Measurements from ENCODE around the gene TBC1D2B. TPM values are rescaled to one million over a fixed set of nuclear protein-coding genes. Genes with fewer than 3 reads are reported as not detected.
A peak's percentile ranks its signal among the peaks of the same experiment; 100 is the strongest.

The TBC1D2B gene
- total RNA-seq, 1 donor from 2014 or later, result 22.1 TPM

- no peak for TF ChIP-seq CTCF (conservative IDR thresholded peaks at IDR 0.05)
- Mint-ChIP-seq H3K4me1 (ENCODE audit: unreplicated experiment) (peaks cover 20% of the 10 kb centered on the region), H3K36me3 (no peaks in the 10 kb centered on the region), H3K27ac (peak overlapping the region; percentile 50), H3K27me3 (no peaks in the 10 kb centered on the region), H3K9me3 (no peaks in the 10 kb centered on the region), H3K4me3 (peak overlapping the region; percentile 8)
- no peak for DNase-seq (ENCODE audit: extremely low spot score, unreplicated experiment)
Observed at GRCh38 chr15:78069462-78070029, 8.0 kb downstream of the TBC1D2B start.

GRCh38 chr15:78069052-78069414, 8.5 kb downstream of the TBC1D2B start:
- DNase-seq (ENCODE audit: extremely low spot score, unreplicated experiment), result no peak
- no peak for TF ChIP-seq CTCF (conservative IDR thresholded peaks at IDR 0.05)
- no peaks in the 10 kb centered on the region for H3K27me3 Mint-ChIP-seq
- H3K9me3 Mint-ChIP-seq, result no peaks in the 10 kb centered on the region
- no peak overlapping the region for H3K4me3 Mint-ChIP-seq
- peak overlapping the region; percentile 37 for H3K27ac Mint-ChIP-seq
- H3K4me1 Mint-ChIP-seq (ENCODE audit: unreplicated experiment), result peaks cover 20% of the 10 kb centered on the region
- no peaks in the 10 kb centered on the region for H3K36me3 Mint-ChIP-seq

- Mint-ChIP-seq H3K4me1 (ENCODE audit: unreplicated experiment) (peaks cover 23% of the 10 kb centered on the region), H3K36me3 (no peaks in the 10 kb centered on the region), H3K4me3 (peak overlapping the region; percentile 27), H3K27ac (no peak overlapping the region), H3K9me3 (no peaks in the 10 kb centered on the region), H3K27me3 (no peaks in the 10 kb centered on the region)
- no peak for TF ChIP-seq CTCF (conservative IDR thresholded peaks at IDR 0.05)
- no peak for DNase-seq (ENCODE audit: extremely low spot score, unreplicated experiment)
Observed at GRCh38 chr15:78067328-78068228, 9.9 kb downstream of the TBC1D2B start.

- peak overlapping the region; percentile 28 for H3K27ac Mint-ChIP-seq
- H3K4me1 Mint-ChIP-seq (ENCODE audit: unreplicated experiment), result peaks cover 24% of the 10 kb centered on the region
- H3K9me3 Mint-ChIP-seq, result no peaks in the 10 kb centered on the region
- no peaks in the 10 kb centered on the region for H3K36me3 Mint-ChIP-seq
- DNase-seq (ENCODE audit: extremely low spot score, unreplicated experiment), result no peak
- no peak overlapping the region for H3K4me3 Mint-ChIP-seq
- TF ChIP-seq CTCF (conservative IDR thresholded peaks at IDR 0.05), result no peak
- H3K27me3 Mint-ChIP-seq, result no peaks in the 10 kb centered on the region
Observed at GRCh38 chr15:78065973-78066946, 11.3 kb downstream of the TBC1D2B start.

DNA sequence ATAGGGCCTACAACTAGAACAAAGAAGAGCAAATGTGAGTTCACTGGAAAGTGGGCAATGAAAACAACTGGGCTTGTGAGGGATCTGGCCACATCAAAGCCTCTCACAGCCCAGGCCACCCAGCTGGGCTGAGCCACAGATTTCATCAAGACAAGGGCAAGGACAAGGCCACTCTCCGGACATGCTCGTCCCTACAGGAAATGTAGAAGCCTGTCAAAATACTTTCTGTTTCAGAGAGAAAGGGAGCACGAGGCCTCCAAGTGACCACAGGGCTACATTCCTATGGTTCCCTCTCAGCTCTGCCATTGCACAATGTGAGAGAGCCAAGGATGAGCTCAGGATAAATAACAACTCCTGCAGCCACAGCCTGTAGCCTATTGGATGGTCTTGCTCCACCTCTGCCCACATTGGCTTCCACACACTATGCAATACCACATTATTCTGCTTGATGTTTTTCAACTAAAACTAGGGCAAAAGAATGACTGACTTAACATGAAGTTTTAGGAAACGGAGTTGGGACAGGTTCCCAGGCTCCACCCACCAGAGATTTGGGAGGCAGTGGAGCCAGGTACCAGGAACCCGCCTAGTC, 12.1 kb downstream of the TBC1D2B start:
- Mint-ChIP-seq H3K4me1 (ENCODE audit: unreplicated experiment) (peaks cover 24% of the 10 kb centered on the region), H3K9me3 (no peaks in the 10 kb centered on the region), H3K27ac (no peak overlapping the region), H3K27me3 (no peaks in the 10 kb centered on the region), H3K36me3 (no peaks in the 10 kb centered on the region), H3K4me3 (no peak overlapping the region)
- TF ChIP-seq CTCF (conservative IDR thresholded peaks at IDR 0.05), result no peak
- no peak for DNase-seq (ENCODE audit: extremely low spot score, unreplicated experiment)
